ENCODE results near the gene CPXM1.

The CPXM1 gene

GRCh38 chr20:2804852-2805688 is 4.6 kb upstream of the CPXM1 start:
- DNase-seq (ENCODE audit: low read depth, low spot score): no peak
- H3K27ac ChIP-seq: no peak overlapping the region

GRCh38 chr20:2804041-2804828 is 3.8 kb upstream of the CPXM1 start:
- no peak for DNase-seq (ENCODE audit: low read depth, low spot score)
- H3K27ac ChIP-seq: no peak overlapping the region

- no peak overlapping the region for H3K27ac ChIP-seq
- no peak for DNase-seq (ENCODE audit: low read depth, low spot score)
Observed at GRCh38 chr20:2801286-2801728, 880 bp upstream of the CPXM1 start.

GRCh38 chr20:2799688-2800520 is 523 bp downstream of the CPXM1 start:
- H3K27ac ChIP-seq: no peak overlapping the region
- no peak for DNase-seq (ENCODE audit: low read depth, low spot score)

DNA sequence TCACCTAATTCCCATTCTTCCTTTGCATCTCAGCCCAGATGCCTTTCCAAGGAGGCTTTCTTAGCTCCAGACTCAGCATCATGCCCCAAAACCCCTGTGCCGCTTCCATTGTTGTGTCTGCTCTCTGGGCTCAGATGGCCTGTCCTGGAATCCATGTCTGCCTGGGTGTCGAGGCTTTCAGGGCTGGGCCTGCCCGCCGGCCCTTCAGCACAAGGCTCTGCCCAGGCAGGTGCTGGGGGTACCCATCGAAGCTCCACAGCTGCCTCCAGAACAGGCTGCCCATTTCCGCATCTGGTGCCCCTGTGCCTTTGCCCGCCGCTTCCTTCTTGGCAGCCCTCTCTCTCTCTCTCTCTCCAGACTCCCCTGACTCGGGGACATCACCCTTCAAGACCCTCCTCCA is 1.2 kb downstream of the CPXM1 start:
- no peak overlapping the region for H3K27ac ChIP-seq
- DNase-seq (ENCODE audit: low read depth, low spot score): no peak

- no peak for DNase-seq (ENCODE audit: low read depth, low spot score)
- H3K27ac ChIP-seq: no peak overlapping the region
Observed at GRCh38 chr20:2798814-2799213, 1.6 kb downstream of the CPXM1 start.

DNA sequence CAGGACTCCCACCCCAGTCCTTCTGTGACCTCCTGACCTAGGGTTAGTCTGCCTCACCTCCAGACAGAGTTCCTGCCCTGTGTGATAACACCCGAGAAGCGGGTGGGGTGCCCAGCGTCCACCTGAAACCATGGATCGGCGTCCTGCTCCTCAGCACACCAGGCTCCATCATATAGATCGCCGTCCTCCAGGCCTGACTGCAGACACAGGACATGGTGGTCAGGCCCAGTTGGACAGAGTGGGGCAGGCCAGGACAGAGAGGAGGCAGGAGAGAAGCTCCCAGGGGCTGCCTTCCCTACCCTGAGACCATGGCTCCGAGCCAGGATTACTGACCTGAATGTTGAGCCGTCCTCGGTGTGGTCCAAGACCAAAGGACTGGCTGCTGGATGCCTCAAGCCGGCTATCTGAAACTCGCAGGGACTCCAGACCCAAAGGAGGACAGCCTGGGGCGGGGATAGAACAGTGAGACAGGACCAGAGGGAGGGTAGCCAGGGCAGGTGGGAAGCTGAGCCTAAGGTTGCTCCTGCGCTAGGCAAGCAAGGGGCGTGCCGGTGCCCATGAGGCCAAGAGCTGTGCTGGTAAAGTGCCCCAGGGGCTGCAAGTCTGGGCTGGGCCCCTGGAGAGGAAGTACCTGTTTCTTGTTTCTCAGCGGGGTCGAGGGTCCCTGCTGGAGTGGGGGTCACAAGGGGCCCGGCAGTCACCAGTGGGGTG is 2.2 kb downstream of the CPXM1 start:
- H3K27ac ChIP-seq: no peak overlapping the region
- no peak for DNase-seq (ENCODE audit: low read depth, low spot score)

- H3K27ac ChIP-seq: no peak overlapping the region
- no peak for DNase-seq (ENCODE audit: low read depth, low spot score)
Observed at GRCh38 chr20:2797136-2797983, 3.1 kb downstream of the CPXM1 start.

DNA sequence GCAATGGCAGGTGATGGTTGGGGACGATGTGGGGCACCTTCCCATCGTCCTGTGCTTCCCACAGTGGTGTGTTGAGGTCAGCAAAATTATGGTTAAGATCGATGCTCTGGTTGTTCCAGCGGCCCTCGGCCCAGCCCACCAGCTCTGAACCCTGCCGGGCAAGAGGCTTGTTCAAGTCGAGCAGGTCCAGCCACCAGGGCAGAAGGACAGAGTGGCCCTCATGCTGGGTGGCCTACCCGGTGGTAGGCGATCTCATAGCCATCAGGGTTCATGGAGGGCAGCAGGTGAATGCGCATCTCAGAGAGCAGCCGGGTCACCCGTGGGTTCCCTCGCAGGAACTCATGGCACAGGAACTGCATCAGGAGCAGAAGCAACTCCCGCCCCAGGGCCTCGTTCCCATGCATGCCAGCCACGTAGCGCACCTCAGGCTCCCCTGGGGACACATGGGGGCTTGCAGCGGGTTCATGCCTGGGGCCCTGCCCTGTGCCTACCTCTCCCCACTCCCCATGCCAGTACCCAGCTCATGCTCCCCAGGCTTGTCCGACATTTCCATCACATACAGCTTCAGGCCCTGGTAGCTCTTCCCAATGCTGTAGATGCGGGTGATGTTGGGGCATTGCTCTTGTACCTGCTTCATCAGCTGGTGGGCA is 4.3 kb downstream of the CPXM1 start:
- H3K27ac ChIP-seq: no peak overlapping the region
- no peak for DNase-seq (ENCODE audit: low read depth, low spot score)

DNA sequence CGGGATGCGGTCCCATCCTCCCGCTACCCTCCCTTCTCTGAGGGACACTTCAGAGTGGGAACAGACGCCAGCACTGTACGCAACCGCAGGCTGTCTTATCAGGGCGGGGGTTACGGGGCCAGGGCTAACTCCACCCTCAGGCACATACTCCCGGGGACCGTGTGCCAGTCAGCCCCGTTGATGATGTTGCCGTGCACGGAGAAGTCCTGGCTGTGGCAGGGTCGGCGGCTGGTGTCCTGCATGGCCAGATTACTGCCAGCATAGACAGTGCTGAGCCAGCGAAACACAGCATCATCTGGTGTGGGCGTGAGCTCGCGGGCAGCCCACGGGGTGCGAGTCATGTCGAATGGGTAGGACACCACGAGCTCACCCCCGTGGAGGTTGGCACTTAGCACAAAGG is 5.0 kb downstream of the CPXM1 start:
- no peak overlapping the region for H3K27ac ChIP-seq
- DNase-seq (ENCODE audit: low read depth, low spot score): no peak

DNA sequence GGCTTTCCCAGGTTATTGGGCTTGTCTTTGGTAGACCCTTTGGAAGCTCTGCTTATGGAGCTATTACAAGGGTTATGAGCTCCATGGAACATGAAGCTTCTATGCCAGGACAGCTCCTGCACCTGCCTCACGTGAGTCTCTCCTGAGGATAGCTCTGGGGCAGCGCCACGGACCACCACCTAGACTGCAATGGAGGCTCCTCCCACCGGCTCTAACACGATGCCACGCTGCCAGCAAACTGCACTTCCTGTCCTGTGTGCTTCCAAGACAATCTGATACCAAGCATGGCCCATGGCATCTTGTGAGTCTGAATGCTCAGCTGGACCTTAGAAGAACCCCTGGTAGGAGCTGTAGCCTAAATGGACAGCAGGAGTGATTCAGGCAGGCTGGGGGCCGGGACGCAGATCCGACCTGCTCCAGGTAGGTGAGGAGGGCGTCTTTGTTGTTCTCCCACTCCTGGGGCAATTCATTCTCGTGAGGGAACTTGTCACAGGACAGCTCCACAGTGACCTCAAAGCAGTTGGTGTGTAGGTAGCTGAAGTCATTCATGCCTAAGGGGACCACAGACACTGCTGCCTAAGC is 5.5 kb downstream of the CPXM1 start:
- H3K27ac ChIP-seq: no peak overlapping the region
- DNase-seq (ENCODE audit: low read depth, low spot score): no peak

- no peak for DNase-seq (ENCODE audit: low read depth, low spot score)
- H3K27ac ChIP-seq: no peak overlapping the region
Observed at GRCh38 chr20:2794202-2794748, 6.2 kb downstream of the CPXM1 start.

GRCh38 chr20:2793471-2793870 is 7.0 kb downstream of the CPXM1 start:
- DNase-seq (ENCODE audit: low read depth, low spot score): no peak
- H3K27ac ChIP-seq: no peak overlapping the region

- no peak overlapping the region for H3K27ac ChIP-seq
- DNase-seq (ENCODE audit: low read depth, low spot score): no peak
Observed at GRCh38 chr20:2783908-2784566, 16.4 kb downstream of the CPXM1 start.

DNA sequence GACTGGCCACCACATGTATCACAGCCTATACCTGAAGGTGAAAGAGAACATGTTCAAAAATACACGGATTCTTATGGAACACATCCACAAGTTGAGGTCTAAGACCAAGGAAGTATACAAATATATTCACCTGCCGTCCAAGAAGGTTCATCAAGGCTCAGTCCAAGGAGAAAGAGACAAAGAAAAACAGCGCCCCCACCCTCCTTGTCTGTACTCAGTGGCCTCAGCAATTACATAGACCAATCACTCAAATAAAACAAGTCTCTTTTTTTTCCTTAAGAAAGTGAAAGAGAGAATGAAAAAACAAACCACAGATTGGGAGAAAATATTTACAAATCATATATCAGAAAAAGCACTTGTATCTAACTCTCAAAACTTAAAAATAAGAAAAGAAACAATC is 19.5 kb downstream of the CPXM1 start:
- DNase-seq (ENCODE audit: low read depth, low spot score): no peak
- no peak overlapping the region for H3K27ac ChIP-seq

- H3K27ac ChIP-seq: no peak overlapping the region
- DNase-seq (ENCODE audit: low read depth, low spot score): no peak
Observed at GRCh38 chr20:2778602-2779321, 21.7 kb downstream of the CPXM1 start.

- no peak overlapping the region for H3K27ac ChIP-seq
- no peak for DNase-seq (ENCODE audit: low read depth, low spot score)
Observed at GRCh38 chr20:2775139-2775538, 25.3 kb downstream of the CPXM1 start.

Data from epithelial cell of prostate (primary cell).